NT2/D1 (cell line): Measurements from ENCODE around the gene AGMAT.

Experiments
- DNase-seq: peaks from one replicate; pipeline ENCODE4 v3.0.0-alpha.2; 2011; ENCODE audit warnings: low read depth, low spot score
- H3K27me3 ChIP-seq: 2 replicates; pipeline ENCODE4 v1.6.0; 2011; ENCODE audit warnings: mild to moderate bottlenecking; ENCODE audit not compliant: insufficient read length, insufficient read depth
- H3K36me3 ChIP-seq: 2 replicates; pipeline ENCODE4 v1.6.1; 2011; ENCODE audit warnings: mild to moderate bottlenecking, low read length, mixed read lengths; ENCODE audit not compliant: insufficient read depth, insufficient read length
- H3K4me1 ChIP-seq: 2 replicates; pipeline ENCODE4 v1.5.1; 2011; ENCODE audit not compliant: insufficient read depth, insufficient read length
- H3K4me3 ChIP-seq: 2 replicates; pipeline ENCODE4 v1.5.1; 2011; ENCODE audit warnings: low read depth; ENCODE audit not compliant: insufficient read length
- H3K9ac ChIP-seq: 2 replicates; pipeline ENCODE4 v1.6.0; 2011; ENCODE audit warnings: low read depth; ENCODE audit not compliant: insufficient read length
- H3K9me3 ChIP-seq: 2 replicates; pipeline ENCODE4 v1.5.1; 2011; ENCODE audit warnings: mild to moderate bottlenecking, low read length; ENCODE audit not compliant: insufficient read depth
- SUZ12 ChIP-seq: IDR thresholded peaks from 2 replicates; pipeline ENCODE4 v1.6.1; 2011; ENCODE audit not compliant: insufficient read length, insufficient read depth; ENCODE audit errors: extremely low read depth
- YY1 ChIP-seq: IDR thresholded peaks from 2 replicates; pipeline ENCODE4 v1.6.1; 2011; ENCODE audit not compliant: insufficient read length, insufficient read depth
- ZNF274 ChIP-seq: IDR thresholded peaks from 2 replicates; pipeline ENCODE4 v1.6.1; 2011; ENCODE audit warnings: mild to moderate bottlenecking, low read depth, low read length

Gene AGMAT

GRCh38 chr1:15603050-15603965 lies 18.5 kb upstream of the AGMAT start:
- 0 out of 2 replicates have a peak, but pooled peaks cover 5% of the 10 kb centered on the region for H3K9me3 ChIP-seq
- H3K36me3 ChIP-seq = no peaks in the 10 kb centered on the region
- TF ChIP-seq YY1 (no peak), SUZ12 (no peak), ZNF274 (no peak)
- peak; percentile 86 for DNase-seq
- H3K27me3 ChIP-seq = no peaks in the 10 kb centered on the region
- peak overlapping the region; percentile 74 for H3K9ac ChIP-seq
- no peaks in the 10 kb centered on the region for H3K4me1 ChIP-seq
- peak overlapping the region; percentile 86 for H3K4me3 ChIP-seq

GRCh38 chr1:15598436-15598835 lies 13.6 kb upstream of the AGMAT start:
- H3K27me3 ChIP-seq = no peaks in the 10 kb centered on the region
- no peaks in the 10 kb centered on the region for H3K4me1 ChIP-seq
- H3K9me3 ChIP-seq = no peaks in the 10 kb centered on the region
- TF ChIP-seq YY1 = no peak
- no peak for TF ChIP-seq ZNF274
- no peaks in the 10 kb centered on the region for H3K36me3 ChIP-seq
- no peak for DNase-seq
- H3K9ac ChIP-seq = no peak overlapping the region
- H3K4me3 ChIP-seq = no peak overlapping the region

GRCh38 chr1:15595809-15596617 lies 11.2 kb upstream of the AGMAT start:
- no peak for DNase-seq
- Histone ChIP-seq H3K27me3 (no peaks in the 10 kb centered on the region), H3K9me3 (no peaks in the 10 kb centered on the region), H3K4me1 (no peaks in the 10 kb centered on the region), H3K9ac (no peak overlapping the region), H3K36me3 (no peaks in the 10 kb centered on the region), H3K4me3 (no peak overlapping the region)
- no peak for TF ChIP-seq ZNF274
- TF ChIP-seq YY1 = no peak
- no peak for TF ChIP-seq SUZ12

GRCh38 chr1:15592285-15592684 lies 7.4 kb upstream of the AGMAT start:
- H3K4me3 ChIP-seq = no peak overlapping the region
- no peak for DNase-seq
- TF ChIP-seq SUZ12 (no peak), YY1 (no peak), ZNF274 (no peak)
- H3K9me3 ChIP-seq = no peaks in the 10 kb centered on the region
- no peaks in the 10 kb centered on the region for H3K27me3 ChIP-seq
- no peaks in the 10 kb centered on the region for H3K4me1 ChIP-seq
- no peak overlapping the region for H3K9ac ChIP-seq
- peaks cover 3% of the 10 kb centered on the region for H3K36me3 ChIP-seq

- TF ChIP-seq SUZ12 (no peak), YY1 (no peak), ZNF274 (no peak)
- no peak overlapping the region for H3K9ac ChIP-seq
- DNase-seq = no peak
- no peaks in the 10 kb centered on the region for H3K27me3 ChIP-seq
- H3K4me3 ChIP-seq = no peak overlapping the region
- no peaks in the 10 kb centered on the region for H3K4me1 ChIP-seq
- H3K9me3 ChIP-seq = no peaks in the 10 kb centered on the region
- peaks cover 1% of the 10 kb centered on the region for H3K36me3 ChIP-seq
Observed at GRCh38 chr1:15583016-15583706, 1.7 kb downstream of the AGMAT start.

- Histone ChIP-seq H3K4me3 (no peak overlapping the region), H3K27me3 (no peaks in the 10 kb centered on the region), H3K9me3 (no peaks in the 10 kb centered on the region), H3K9ac (no peak overlapping the region), H3K4me1 (no peaks in the 10 kb centered on the region), H3K36me3 (peaks cover 7% of the 10 kb centered on the region)
- DNase-seq = no peak
- TF ChIP-seq YY1 (no peak), ZNF274 (no peak)
Observed at GRCh38 chr1:15579683-15580047, 5.2 kb downstream of the AGMAT start.
